ENCODE data around the gene KSR2. TPM values are rescaled to one million over a fixed set of nuclear protein-coding genes. Genes with fewer than 3 reads are reported as not detected.

Gene KSR2
- total RNA-seq, 1 donor from 2014 or later: 1.4 TPM

GRCh38 chr12:117686210-117686609, 282.6 kb downstream of the KSR2 start:
- H3K27me3 ChIP-seq: no peaks in the 10 kb centered on the region
- H3K27ac ChIP-seq: no peak overlapping the region
- H3K4me1 ChIP-seq: no peaks in the 10 kb centered on the region
- TF ChIP-seq CTCF (IDR thresholded peaks at IDR 0.05): no peak
- no peak for DNase-seq
- H3K9me3 ChIP-seq: no peaks in the 10 kb centered on the region
- H3K4me3 ChIP-seq: no peak overlapping the region
- H3K36me3 ChIP-seq: no peaks in the 10 kb centered on the region
- intact Hi-C loops (cut with DNase I): no loop called here
- no peak for ATAC-seq

- H3K27me3 ChIP-seq: no peaks in the 10 kb centered on the region
- no peaks in the 10 kb centered on the region for H3K9me3 ChIP-seq
- ATAC-seq (peak; percentile 60), DNase-seq (no peak)
- intact Hi-C loops (cut with DNase I): no loop called here
- H3K27ac ChIP-seq: no peak overlapping the region
- no peaks in the 10 kb centered on the region for H3K4me1 ChIP-seq
- no peak for TF ChIP-seq CTCF (IDR thresholded peaks at IDR 0.05)
- no peak overlapping the region for H3K4me3 ChIP-seq
- H3K36me3 ChIP-seq: no peaks in the 10 kb centered on the region
Measured at GRCh38 chr12:117685110-117685926, 283.5 kb downstream of the KSR2 start.

GRCh38 chr12:117684471-117684870, 284.3 kb downstream of the KSR2 start:
- ATAC-seq: no peak

GRCh38 chr12:117680312-117680711, 288.5 kb downstream of the KSR2 start:
- intact Hi-C loops (cut with DNase I): no loop called here
- H3K4me1 ChIP-seq: no peaks in the 10 kb centered on the region
- no peak for DNase-seq
- no peak for TF ChIP-seq CTCF (IDR thresholded peaks at IDR 0.05)
- no peak for ATAC-seq
- no peak overlapping the region for H3K4me3 ChIP-seq
- no peaks in the 10 kb centered on the region for H3K36me3 ChIP-seq
- no peaks in the 10 kb centered on the region for H3K27me3 ChIP-seq
- H3K9me3 ChIP-seq: no peaks in the 10 kb centered on the region
- no peak overlapping the region for H3K27ac ChIP-seq

More at GRCh38 chr12:117684471-117684870, 284.3 kb downstream of the KSR2 start:
- H3K27me3 ChIP-seq: no peaks in the 10 kb centered on the region
- no peak for TF ChIP-seq CTCF (IDR thresholded peaks at IDR 0.05)
- no peaks in the 10 kb centered on the region for H3K9me3 ChIP-seq
- DNase-seq: no peak
- H3K4me3 ChIP-seq: no peak overlapping the region
- intact Hi-C loops (cut with DNase I): no loop called here
- H3K36me3 ChIP-seq: no peaks in the 10 kb centered on the region
- no peak overlapping the region for H3K27ac ChIP-seq
- no peaks in the 10 kb centered on the region for H3K4me1 ChIP-seq

GRCh38 chr12:117679776-117680175, 289.0 kb downstream of the KSR2 start:
- DNase-seq: no peak
- H3K36me3 ChIP-seq: no peaks in the 10 kb centered on the region
- no peak overlapping the region for H3K4me3 ChIP-seq
- no peaks in the 10 kb centered on the region for H3K4me1 ChIP-seq
- no peaks in the 10 kb centered on the region for H3K9me3 ChIP-seq
- ATAC-seq: no peak
- H3K27me3 ChIP-seq: no peaks in the 10 kb centered on the region
- intact Hi-C loops (cut with DNase I): no loop called here
- no peak for TF ChIP-seq CTCF (IDR thresholded peaks at IDR 0.05)
- no peak overlapping the region for H3K27ac ChIP-seq

Measured in upper lobe of right lung (tissue), 1 donor.